Measurements from ENCODE around the gene DUS4L.

The DUS4L gene

DNA sequence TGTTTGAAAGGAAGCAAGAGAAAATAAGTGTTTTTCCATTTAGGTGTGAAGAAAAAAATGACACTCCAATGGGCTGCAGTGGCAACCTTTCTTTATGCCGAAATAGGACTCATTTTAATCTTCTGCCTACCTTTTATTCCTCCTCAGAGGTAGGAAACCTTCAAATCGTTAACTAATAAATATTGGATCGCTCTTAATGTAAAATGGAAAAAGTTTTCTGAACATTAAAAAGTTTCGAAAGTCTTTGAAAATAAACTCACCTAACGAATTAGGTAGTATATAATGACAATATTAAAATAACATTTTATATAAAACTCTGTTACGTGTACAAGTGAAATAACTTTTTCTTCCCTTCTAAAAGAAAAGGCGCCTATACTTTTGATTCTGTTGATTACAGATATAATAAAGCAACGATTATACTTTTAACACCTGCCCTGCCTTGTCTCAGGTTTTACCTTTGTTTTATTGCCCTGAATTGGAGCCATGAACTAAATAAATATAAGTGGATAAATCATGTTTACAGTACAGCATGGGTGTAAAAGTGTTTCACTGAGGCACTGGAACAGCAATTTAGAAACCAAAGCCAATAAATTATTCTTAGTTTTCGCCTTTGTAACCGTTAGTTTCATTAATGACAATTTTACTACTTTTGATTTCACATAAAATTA is 17.1 kb downstream of the DUS4L start:
- DNase-seq (ENCODE audit: low read depth): no peak

DNA sequence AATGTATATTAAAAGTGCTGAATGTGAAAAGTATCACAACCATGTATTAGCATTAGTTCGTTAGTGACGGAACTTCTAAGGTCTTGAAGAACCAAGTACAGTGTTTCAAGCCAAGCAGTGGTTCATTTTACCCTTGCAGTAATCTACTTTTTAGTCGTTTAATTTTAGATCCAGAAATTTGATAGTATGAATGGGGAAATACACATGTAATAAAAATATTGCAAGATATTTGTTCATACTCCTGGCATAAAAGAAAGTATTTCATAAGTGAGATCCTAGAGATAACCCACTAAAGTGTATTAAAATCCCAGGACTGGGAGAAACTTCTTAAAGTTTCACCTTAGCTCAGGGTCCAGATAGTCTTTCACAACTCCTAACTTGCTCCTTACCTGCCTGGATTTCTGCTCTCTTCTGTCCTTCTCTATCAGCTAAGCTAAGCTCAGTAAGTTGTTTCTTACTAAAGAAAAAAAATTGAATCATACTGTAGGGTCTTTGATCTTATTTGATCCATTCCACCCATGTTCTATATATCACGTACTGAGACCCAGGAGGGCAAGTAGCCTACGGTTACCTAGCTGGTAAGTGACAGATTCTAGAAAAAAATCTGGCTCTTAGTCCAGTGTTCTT is 17.7 kb downstream of the DUS4L start:
- DNase-seq (ENCODE audit: low read depth): no peak

DNA sequence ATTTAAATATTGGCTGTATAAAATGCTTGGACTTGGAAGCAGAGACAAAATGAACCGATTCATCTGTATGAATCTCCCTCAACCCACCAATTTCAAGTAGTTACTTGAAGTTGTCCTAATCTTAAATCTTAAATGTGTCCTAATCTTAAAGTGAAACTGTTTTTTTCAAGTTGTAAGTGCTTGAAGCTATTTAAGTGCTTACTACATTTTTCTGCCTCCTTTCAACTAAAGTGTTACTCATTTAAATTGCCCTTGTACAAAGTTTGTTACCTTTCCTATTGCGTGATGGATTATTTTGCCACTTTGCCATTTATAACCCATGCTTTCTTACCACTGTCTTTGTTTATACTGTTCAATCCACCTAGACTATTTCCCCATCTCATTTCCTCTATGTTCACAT is 19.1 kb downstream of the DUS4L start:
- no peak for DNase-seq (ENCODE audit: low read depth)

DNA sequence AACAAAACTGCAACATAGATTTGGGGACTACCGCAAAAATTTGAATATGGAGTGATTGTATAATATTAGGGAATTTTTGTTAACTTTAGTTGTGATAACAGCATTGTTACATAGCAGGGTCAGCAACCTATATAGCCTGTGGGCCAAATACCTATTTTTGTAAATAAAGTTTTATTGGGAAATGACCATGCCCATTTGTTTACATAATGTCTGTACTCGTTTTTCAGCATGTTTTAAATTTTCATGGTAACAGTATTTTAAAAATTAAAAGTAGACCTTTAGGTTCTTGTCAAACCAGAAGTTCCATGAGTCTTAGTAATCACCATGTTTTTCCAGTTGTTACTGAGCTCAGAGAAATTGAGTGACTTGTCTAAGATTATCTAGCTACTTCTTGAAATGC is 20.9 kb downstream of the DUS4L start:
- no peak for DNase-seq (ENCODE audit: low read depth)

DNA sequence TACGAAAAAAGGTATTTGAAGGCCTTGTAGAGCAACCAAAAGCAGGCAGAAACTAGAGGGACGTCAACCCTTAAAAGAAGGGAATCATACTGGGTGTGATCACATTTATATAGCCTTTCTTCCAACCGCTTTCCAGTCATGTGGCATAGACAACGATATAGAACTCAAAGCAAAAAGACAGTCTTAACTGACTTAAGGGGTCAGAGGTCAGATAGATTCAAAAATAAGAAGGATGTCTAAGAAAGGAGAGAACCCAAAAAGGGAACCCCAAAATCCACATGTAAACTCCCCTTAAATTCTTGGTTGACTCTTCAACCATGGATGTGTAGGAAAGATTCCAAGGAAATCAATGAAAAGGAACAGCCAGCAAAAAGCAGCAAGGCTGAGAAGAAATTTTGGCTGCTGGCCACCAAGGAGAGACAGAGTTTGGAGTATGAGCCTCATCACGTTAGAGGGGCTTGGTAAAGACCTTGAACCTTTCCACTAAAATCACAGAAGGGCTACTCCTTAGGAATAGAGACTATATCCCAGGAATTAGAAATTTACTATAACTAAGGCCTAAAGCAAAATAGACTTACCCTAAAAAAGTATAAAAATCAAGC is 24.9 kb downstream of the DUS4L start:
- no peak for DNase-seq (ENCODE audit: low read depth)

DNA sequence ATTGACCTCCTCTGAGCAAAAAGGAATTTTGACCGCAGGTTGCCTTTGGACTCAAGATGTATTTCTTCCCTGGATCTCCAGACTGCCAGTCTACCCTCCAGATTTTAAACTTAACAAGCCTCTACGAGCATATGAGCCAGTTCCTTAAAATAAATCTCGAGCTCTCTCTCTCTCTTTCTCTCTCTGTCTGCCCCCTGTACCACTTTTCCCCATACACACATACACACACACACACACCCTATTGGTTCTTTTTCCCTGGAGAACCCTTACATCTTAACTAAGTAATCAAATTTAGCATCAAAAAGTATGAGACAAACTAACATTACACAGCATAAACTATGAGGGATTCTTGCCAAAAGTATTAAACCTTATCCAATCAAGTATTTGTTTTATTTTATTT is 27.6 kb downstream of the DUS4L start:
- no peak for DNase-seq (ENCODE audit: low read depth)

DNA sequence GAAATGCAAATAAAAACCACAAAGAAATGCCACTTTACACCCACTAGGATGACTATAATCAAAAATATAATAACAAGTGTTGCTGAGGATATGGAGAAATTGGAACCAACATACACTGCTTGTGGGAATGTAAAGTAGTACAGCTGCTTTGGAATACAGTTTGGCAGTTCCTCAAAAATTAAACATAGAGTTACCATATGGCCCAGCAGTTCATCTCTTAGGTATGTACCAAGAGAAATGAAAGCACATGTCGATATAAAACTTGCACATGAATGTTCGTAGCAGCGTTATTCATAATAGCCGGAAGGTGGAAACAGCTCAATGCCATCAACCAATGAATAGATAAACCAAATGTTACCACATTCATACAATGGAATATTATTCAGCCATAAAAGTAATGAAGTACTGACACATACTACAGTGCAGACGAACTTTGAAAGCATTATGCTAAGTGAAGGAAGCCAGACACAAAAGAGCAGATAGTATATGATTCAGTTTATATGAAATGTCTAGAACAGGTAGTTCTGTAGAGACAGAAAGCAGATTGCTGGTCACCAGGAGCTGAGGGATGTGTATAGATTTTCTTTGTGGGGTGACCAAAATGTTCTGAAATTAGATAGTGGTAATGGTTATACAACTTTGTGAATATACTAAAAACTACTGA is 28.7 kb downstream of the DUS4L start:
- no peak for DNase-seq (ENCODE audit: low read depth)

DNA sequence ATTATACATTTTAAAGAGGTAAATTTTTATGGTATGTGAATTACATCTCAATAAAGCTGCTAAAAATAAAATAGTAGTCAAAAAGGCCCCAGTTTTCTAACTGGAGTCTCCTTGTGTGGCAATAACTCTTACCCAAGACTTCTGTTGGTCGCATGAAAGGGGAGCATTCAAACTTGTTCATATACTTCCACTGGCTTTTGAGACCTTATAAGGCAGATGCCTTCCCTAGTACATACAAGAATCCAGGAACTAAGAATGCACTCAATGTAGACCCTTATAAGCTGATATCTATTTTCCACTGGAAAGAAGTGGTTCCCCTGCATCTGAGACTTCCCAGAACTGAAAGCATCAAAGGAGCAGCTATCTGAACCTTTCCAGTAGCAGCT is 29.2 kb downstream of the DUS4L start:
- DNase-seq (ENCODE audit: low read depth): no peak

DNA sequence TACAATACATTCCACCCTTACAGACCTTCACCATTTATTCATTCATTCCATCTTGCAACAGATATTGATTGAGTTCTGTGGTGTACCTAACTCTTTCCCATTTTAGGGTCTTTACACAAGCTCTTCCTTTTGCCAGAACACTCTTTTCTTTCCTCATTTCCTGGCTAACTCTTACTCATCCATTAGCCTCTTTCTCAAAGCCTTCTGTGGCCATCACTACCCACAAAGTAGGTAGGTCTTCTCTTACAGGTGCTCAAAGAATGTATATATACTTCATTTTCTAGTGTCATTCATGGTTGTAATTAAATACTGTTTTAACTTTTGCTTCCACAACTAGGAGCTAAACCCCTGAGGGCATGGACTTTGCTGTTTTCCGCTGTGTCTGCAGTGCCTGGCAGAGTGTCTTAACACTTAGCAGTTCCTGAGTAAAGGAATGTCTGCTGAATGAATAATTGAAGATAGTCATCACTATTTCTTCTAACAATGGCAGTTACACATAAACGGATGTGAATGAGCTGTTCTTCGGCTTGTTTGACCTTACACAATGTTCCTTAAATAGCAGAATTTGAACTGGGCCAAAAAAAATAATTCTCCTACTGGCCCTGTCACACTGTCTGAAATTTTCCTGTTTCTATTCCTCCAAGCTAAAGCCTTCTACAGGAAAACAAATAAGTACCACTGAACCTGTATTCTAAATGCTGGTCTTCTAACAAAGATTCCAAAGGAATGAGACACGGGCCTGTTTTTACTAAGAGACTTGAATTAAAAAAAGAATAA is 31.4 kb downstream of the DUS4L start:
- no peak for DNase-seq (ENCODE audit: low read depth)

DNA sequence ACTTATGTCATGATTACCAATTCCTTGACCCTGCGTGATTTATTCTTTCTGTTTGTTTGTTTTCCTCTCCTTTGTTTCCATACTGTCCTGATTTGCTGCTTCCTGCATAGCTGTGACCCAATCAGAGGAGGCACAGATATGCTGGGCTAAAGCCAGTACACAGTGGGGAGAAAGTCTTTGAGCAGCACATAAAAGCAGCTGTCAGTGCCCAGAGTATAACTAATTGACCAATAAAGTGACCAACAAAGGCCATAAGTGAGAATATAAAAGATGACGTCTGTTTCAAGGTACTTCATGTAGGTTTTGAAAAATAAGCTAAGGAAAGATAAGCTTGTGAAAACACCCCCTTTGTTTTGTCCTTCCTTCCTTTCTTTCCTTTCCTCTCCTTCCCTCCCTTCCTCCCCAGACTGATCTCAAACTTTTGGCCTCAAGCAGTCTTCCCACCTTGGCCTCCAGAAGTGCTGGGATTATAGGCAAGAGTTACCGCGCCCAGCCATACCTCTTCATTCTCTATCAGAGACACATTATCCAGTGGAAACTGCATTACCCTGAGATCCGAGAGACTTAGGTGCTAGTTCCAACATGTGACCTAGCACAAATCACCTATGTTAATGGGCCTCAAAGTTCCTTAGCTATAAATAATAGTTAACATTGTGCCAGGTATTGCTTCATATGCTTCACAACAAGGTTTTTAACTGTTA is 33.3 kb downstream of the DUS4L start:
- DNase-seq (ENCODE audit: low read depth): no peak

DNA sequence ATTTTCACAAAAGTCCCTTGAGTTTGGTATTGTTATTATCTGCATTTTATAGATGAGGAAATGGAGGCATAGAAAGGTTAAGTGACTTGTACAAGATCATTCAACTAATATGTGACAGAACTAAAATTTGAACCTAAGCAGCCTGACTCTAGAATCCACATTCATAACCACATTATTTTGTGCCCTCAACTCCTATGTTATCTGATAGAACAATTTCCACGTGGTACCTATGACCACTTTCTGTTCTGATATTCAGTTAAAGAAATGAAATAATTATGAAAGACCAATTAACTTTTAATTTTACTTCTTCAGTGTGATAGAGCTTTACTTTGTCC is 33.8 kb downstream of the DUS4L start:
- no peak for DNase-seq (ENCODE audit: low read depth)

DNA sequence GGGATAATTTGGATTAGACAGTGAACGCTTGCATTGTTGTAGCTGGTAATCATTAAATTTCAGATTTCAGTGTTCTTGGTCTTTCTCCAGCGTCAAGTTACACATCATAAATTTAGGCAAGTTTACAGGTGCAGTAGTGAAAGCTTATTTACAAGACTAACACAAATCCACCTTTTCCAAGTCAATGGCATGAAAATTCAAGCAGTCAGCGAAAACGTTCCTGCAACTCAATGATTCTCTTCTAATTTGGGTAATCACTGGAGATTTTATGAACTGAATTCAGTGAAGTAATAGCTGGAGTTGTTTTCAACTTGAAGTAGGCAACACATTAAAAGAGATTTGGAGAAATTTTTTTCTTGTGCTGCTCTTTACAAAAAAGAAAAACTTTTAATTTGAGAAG is 34.2 kb downstream of the DUS4L start:
- no peak for DNase-seq (ENCODE audit: low read depth)

DNA sequence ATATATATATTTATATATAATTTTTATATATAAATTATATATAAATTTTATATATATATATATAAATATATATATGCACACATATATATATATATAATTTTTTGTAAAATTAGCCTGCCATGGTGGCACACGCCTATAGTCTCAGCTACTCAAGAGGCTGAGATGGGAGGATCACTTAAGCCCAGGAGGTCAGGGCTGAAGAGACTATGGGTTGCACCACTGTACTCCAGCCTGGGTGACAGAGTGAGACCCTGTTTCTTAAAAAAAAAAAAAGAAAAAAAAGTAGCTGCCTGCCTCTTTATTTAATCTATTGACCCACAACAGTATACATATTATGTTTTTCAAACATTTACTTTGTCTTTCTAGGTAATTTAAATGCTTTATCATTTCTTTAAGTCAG is 35.5 kb downstream of the DUS4L start:
- no peak for DNase-seq (ENCODE audit: low read depth)

DNA sequence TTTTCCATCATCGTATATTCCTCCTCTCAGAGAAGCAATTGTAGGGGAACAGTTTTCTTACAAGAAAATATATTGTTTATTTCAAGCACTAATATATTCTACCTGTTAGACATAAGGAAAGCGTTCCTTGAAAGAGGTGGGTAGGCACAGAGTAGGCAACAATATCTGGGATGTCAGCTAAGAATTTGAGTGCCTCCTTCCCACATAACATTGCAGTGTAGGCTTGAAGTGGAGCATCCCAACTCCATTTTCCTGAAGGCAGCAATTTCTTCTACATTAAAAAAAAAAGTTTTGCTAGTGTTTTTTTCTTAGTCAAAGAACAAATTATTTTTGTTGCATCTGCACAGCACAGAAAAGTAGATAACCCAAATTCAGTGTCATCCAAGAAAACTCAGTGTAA is 37.0 kb downstream of the DUS4L start:
- no peak for DNase-seq (ENCODE audit: low read depth)

DNA sequence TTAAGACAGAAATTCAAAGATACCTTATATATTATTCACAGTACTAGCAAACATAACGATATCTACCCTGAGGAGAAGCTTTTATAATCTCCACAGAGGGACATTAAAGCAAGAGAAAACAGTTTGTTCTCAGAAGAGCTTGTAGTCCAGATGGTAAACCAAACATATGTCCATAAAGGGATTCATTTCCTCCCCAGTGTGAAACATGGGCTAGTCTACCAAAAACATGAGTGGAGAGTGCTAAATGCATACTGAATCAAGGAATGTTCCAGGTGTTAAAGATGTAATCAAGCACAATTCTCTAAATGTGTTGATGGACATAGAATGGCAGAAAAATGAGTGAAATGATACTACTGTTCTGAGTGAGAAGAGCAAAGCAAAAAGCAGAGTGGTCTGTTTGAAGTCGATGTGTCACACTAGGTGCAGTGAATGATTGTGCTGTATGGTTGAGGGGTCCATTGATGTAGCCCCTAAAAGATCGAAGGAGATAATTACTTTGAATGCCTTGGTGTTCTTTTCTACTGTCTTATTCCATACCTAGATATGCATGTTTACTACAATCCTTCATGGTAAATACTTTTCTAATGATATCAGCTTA is 41.5 kb downstream of the DUS4L start:
- DNase-seq (ENCODE audit: low read depth): no peak

DNA sequence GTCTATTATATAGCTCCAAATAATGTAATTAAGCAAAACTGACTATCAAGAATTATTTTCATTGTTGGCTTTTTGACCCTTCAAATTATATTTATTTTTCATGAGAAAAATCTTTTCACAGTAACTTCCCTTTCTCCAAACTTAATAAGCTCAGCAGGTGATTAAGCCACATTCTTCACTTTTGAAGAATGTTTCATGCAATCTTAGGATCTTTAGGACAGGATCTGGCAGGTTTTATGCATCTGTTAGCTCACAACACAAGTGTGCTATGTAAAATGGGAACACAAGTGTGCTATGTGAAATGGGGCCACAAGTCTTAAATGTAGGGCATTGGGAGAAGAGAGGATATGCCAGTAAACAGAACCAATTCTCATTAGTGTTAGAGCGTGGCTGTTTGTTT is 42.5 kb downstream of the DUS4L start:
- no peak for DNase-seq (ENCODE audit: low read depth)

DNA sequence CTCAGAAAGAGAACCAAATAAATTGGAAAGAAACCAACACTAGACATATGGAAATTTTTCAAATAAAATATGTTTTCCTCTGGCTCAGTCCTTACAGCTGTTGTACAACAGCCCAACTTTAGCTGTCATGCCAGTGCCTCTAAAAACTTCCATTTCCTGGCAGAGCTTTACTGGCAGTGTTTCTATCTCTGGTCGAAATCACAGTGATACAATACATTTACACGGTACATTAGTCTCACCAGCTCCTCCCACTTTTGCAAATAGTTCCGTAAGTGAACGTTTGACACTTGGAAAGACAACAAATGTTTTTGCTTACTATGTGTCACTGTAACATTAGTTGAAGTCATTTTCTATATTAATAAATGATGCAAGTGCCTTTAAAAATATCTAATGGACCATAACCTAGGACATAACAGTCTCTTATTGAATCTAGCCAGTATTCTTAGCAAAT is 46.1 kb downstream of the DUS4L start:
- DNase-seq (ENCODE audit: low read depth): no peak

DNA sequence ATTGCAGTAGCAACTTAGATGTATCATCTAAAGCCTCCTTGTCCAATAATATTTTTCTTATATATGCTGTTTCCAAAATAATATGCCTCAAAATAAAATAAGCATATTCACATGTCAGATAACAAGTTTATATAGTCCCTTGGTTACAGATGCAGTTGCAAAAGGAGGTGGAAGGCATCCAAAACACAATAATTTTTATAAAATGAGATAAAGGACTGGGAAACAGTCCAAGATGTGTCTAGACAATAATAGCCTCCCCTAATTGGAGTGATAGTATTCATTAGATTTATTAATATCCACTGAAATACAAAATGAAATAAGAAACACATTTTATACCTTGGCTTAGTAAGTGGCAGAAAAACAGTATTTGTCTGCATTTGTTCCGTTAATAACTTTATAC is 46.6 kb downstream of the DUS4L start:
- no peak for DNase-seq (ENCODE audit: low read depth)

DNA sequence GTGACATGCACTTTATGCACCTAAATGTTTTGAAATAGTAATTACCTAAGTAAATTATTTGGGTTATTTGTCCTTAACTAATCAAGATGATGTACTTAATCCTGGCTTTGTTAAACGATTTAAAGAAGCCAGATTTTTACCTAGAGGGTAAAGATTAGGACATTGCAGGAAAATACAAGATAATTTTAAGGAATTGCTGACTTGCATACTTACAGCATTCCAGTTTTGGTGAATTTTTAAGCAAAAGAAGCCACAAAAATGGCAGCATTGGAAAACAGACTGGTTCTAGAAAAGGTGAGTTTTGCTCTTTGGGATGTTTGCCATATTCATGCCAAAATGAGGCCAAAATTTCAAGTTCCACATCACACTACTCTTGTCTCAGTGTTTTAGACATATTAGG is 49.7 kb downstream of the DUS4L start:
- no peak for DNase-seq (ENCODE audit: low read depth)

DNA sequence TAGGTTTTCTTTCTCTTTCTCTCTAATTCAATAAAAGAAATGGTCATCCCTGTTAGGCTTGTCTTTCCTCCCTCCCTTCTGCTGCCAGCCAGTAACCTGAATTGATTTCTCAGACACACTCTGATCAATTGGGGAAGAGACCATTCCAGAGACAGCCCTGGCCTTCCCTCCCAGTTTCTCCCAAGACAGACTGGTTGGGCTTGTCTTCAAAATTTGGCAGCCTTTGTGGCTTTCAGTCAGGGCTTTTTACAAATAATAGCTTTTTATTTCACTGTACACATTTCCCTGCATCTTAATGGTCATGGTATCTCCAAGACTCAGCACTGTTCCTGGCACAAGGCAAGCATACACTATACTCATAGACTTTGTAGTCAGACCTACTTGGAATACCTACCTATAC is 50.2 kb downstream of the DUS4L start:
- DNase-seq (ENCODE audit: low read depth): no peak

DNA sequence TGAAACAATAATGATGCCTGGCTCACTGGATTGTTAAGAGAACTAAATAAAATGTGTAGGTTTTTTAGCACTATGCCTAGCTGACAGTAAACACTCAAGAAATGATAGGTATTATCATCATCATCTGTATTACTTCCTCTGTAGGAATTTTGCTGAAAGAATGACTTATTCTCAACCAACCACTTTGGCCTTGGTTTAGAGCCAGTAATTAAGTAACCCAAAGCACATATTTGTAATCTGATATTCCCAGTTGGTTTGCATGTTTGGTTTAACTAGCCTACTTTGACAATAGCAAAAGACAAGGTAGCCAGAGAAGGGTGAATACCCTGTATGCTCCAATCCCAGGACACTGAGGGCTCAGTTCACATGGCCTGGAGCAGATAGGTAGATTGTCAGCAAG is 50.7 kb downstream of the DUS4L start:
- no peak for DNase-seq (ENCODE audit: low read depth)

All from T follicular helper cell (primary cell).